ENCODE data around the gene DHH. TPM values are rescaled to one million over a fixed set of nuclear protein-coding genes. Genes with fewer than 3 reads are reported as not detected.
A peak's percentile ranks its signal among the peaks of the same experiment; 100 is the strongest.
"Not testable (repeated sequence)": the region's sequence is repeated elsewhere in the genome, so short reads cannot be mapped to it uniquely, and the experiment has no call there.

The DHH gene
- polyA plus RNA-seq, 2 of the 4 experiments (the other 2 are of a cell fraction): not detected

GRCh38 chr12:49066120-49066519, 28.5 kb downstream of the DHH start:
- POLR2A ChIA-PET: no interaction called here
- 80% methylated on average over 4 of the region's 4 CpGs for WGBS (ENCODE audit: missing lambda C conversion rate)
- Histone ChIP-seq H3K27ac (no peak overlapping the region), H3K9me3 (no peaks in the 10 kb centered on the region), H3K4me3 (no peak overlapping the region), H3K4me1 (peaks cover 13% of the 10 kb centered on the region), H3K4me2 (no peak overlapping the region)
- no peak for FAIRE-seq
- CTCF ChIA-PET: interaction anchor here (0.5 to 7.8 kb wide), 16 partner anchors 11 to 230 kb away, joined by 3 to 166 read pairs (median 4); partner anchors contain the start of gene DHH
- DNase-seq (ENCODE audit: low read depth in 1 of 2, low spot score in 1 of 2): no peak
- ATAC-seq: no peak
- TF ChIP-seq NFE2L2 (conservative IDR thresholded peaks at IDR 0.05; ENCODE audit: low read length) (no peak), EHMT2 (IDR thresholded peaks at IDR 0.05; ENCODE audit: low read depth) (no peak), SREBF2 (IDR thresholded peaks at IDR 0.05) (no peak), RAD21 (conservative IDR thresholded peaks at IDR 0.05 in 1 of 2, IDR thresholded peaks at IDR 0.05 in 1 of 2) (no peak), RNF2 (IDR thresholded peaks at IDR 0.05; ENCODE audit: borderline replicate concordance, low read depth) (no peak), MAFK (IDR thresholded peaks at IDR 0.05; ENCODE audit: partially characterized antibody) (no peak), EP300 (IDR thresholded peaks at IDR 0.05) (no peak), ZNF302 (CRISPR knock-in tag; IDR thresholded peaks at IDR 0.05) (no peak), JUNB (IDR thresholded peaks at IDR 0.05) (no peak), MAX (IDR thresholded peaks at IDR 0.05) (no peak), FOXS1 (CRISPR knock-in tag; IDR thresholded peaks at IDR 0.05) (no peak), GATA3 (IDR thresholded peaks at IDR 0.05; ENCODE audit: borderline replicate concordance) (no peak), HOXB13 (CRISPR knock-in tag; IDR thresholded peaks at IDR 0.05; ENCODE audit: low read depth) (no peak), NR3C1 (IDR thresholded peaks at IDR 0.05) (no peak)
- TF ChIP-seq, protein P1, sequence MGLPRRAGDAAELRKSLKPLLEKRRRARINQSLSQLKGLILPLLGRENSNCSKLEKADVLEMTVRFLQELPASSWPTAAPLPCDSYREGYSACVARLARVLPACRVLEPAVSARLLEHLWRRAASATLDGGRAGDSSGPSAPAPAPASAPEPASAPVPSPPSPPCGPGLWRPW (IDR thresholded peaks at IDR 0.05): no peak
- TF ChIP-seq, protein P2, sequence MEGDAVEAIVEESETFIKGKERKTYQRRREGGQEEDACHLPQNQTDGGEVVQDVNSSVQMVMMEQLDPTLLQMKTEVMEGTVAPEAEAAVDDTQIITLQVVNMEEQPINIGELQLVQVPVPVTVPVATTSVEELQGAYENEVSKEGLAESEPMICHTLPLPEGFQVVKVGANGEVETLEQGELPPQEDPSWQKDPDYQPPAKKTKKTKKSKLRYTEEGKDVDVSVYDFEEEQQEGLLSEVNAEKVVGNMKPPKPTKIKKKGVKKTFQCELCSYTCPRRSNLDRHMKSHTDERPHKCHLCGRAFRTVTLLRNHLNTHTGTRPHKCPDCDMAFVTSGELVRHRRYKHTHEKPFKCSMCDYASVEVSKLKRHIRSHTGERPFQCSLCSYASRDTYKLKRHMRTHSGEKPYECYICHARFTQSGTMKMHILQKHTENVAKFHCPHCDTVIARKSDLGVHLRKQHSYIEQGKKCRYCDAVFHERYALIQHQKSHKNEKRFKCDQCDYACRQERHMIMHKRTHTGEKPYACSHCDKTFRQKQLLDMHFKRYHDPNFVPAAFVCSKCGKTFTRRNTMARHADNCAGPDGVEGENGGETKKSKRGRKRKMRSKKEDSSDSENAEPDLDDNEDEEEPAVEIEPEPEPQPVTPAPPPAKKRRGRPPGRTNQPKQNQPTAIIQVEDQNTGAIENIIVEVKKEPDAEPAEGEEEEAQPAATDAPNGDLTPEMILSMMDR (IDR thresholded peaks at IDR 0.05): no peak

GRCh38 chr12:49064767-49065152, 29.8 kb downstream of the DHH start:
- ATAC-seq (no peak), FAIRE-seq (no peak), DNase-seq (ENCODE audit: low read depth in 1 of 2, low spot score in 1 of 2) (no peak)
- no peaks in the 10 kb centered on the region for H3K9me3 ChIP-seq
- no peak overlapping the region for H3K27ac ChIP-seq
- no peak overlapping the region for H3K4me3 ChIP-seq
- WGBS (ENCODE audit: missing lambda C conversion rate): 80% methylated on average over 5 of the region's 5 CpGs
- no peak for TF ChIP-seq TFCP2L1 (CRISPR knock-in tag; IDR thresholded peaks at IDR 0.05)
- TF ChIP-seq CBX8 (IDR thresholded peaks at IDR 0.05): no peak
- ChIA-PET POLR2A (interaction anchor here (1.0 kb wide), 1 partner anchor 67 kb away, joined by 5 read pairs; the partner anchor contains the start of gene TUBA1B), CTCF (interaction anchor here (0.6 to 7.8 kb wide), 43 partner anchors 8 to 277 kb away, joined by 3 to 166 read pairs (median 8); partner anchors contain the start of genes DHH, LMBR1L, TUBA1B and WNT1)
- no peak overlapping the region for H3K4me2 ChIP-seq
- peaks cover 9% of the 10 kb centered on the region; the same call in 2 of the 3 replicates for H3K4me1 ChIP-seq

DNA sequence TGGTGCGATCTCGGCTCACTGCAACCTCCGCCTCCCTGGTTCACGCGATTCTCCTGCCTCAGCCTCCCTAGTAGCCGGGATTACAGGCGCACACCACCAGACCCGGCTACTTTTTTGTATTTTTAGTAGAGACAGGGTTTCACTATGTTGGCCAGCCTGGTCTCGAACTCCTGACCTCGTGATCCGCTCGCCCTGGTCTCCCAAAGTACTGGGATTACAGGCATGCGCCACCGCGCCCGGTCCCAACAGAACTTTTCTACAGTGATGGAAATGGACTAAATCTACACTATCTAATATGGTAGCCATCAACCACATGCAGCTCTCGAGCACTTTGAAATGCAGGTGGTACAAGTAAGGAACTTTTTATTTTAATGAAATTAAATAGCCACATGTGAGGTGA, 32.7 kb downstream of the DHH start:
- H3K27ac ChIP-seq: peak overlapping the region in 1 of 2 experiments; percentile 99; a peak in 2 of 6 replicates
- 92% methylated on average over 17 of the region's 17 CpGs for WGBS (ENCODE audit: missing lambda C conversion rate)
- DNase-seq (ENCODE audit: low read depth in 1 of 2, low spot score in 1 of 2); FAIRE-seq; POLR2A ChIA-PET; H3K4me3 ChIP-seq; H3K9me3 ChIP-seq; ATAC-seq: not testable (repeated sequence)
- CTCF ChIA-PET: interaction anchor here (2.0 to 7.8 kb wide), 6 partner anchors 10 to 69 kb away, joined by 6 to 166 read pairs (median 54); partner anchors contain the start of genes DHH and TUBA1B
- peaks cover 22% of the 10 kb centered on the region for H3K4me1 ChIP-seq
- H3K4me2 ChIP-seq: peak overlapping the region; percentile 96

GRCh38 chr12:49061157-49061650, 33.4 kb downstream of the DHH start:
- Histone ChIP-seq H3K4me1 (peaks cover 30% of the 10 kb centered on the region), H3K27ac (peak overlapping the region; percentile 94 to 99), H3K4me2 (peak overlapping the region; percentile 96), H3K4me3 (peak overlapping the region; percentile 81), H3K9me3 (no peaks in the 10 kb centered on the region)
- FAIRE-seq (no peak), DNase-seq (ENCODE audit: low read depth in 1 of 2, low spot score in 1 of 2) (peak in 1 of 2 experiments; percentile 51), ATAC-seq (no peak; a peak in 1 of 6 replicates)
- no peak for TF ChIP-seq HOXB5 (CRISPR knock-in tag; IDR thresholded peaks at IDR 0.05)
- TF ChIP-seq, protein P1 (IDR thresholded peaks at IDR 0.05): no peak
- TF ChIP-seq RFX5 (IDR thresholded peaks at IDR 0.05): no peak
- TF ChIP-seq POLR2A (IDR thresholded peaks at IDR 0.05; ENCODE audit: low read length): no peak
- TF ChIP-seq USF2 (IDR thresholded peaks at IDR 0.05): no peak
- TF ChIP-seq PHF8 (IDR thresholded peaks at IDR 0.05; ENCODE audit: borderline replicate concordance, low read depth): 0 out of 2 replicates have a peak, but pooled peaks have one; percentile 0
- 4% methylated on average over 16 of the region's 16 CpGs for WGBS (ENCODE audit: missing lambda C conversion rate)
- POLR2A ChIA-PET: interaction anchor here (1.7 kb wide), 1 partner anchor 9 kb away, joined by 4 read pairs; no protein-coding TSS in a partner anchor
- CTCF ChIA-PET: interaction anchor here (1.0 to 7.8 kb wide), 5 partner anchors 9 to 35 kb away, joined by 3 to 166 read pairs (median 5); partner anchors contain the start of genes DHH and RHEBL1
